Spleen (tissue), 13 donors: ENCODE data around the gene ZDHHC20. TPM values are rescaled to one million over a fixed set of nuclear protein-coding genes. Genes with fewer than 3 reads are reported as not detected.

Experiments used
- DNase-seq: peaks from one replicate; pipeline ENCODE4 v3.0.0-alpha.2; 2020
- H3K27ac ChIP-seq, 8 donors: fragments of 200-600 bp; sonication (generic) in 7 of 8; 1 replicate in 4 of 8; 2 replicates in 4 of 8; pipeline versions ENCODE4 v1.5.0 to v1.8.0; 2016 to 2021; ENCODE audit warnings: inconsistent platforms in 4 of 8, mild to moderate bottlenecking in 4 of 8, moderate library complexity in 1 of 8
- H3K27me3 ChIP-seq, 7 donors: fragments of 200-600 bp; sonication (generic) in 6 of 7; replicated peaks in 1 of 7; 1 replicate in 4 of 7; 2 replicates in 3 of 7; pipeline versions ENCODE4 v1.5.0 to v1.8.0; 2016 to 2021; ENCODE audit warnings: inconsistent platforms in 3 of 7, mild to moderate bottlenecking in 1 of 7
- H3K36me3 ChIP-seq, 6 donors: fragments of 200-600 bp; sonication (generic) in 5 of 6; 1 replicate in 4 of 6; 2 replicates in 2 of 6; pipeline versions ENCODE4 v1.5.0 to v1.8.0; 2016 to 2021; ENCODE audit warnings: inconsistent platforms in 2 of 6
- H3K4me1 ChIP-seq, 6 donors: fragments of 200-600 bp; sonication (generic) in 5 of 6; 1 replicate in 3 of 6; 2 replicates in 3 of 6; pipeline versions ENCODE4 v1.5.0 to v1.8.0; 2016 to 2021; ENCODE audit warnings: inconsistent platforms in 3 of 6
- H3K4me3 ChIP-seq, 8 donors: fragments of 200-600 bp; sonication (generic) in 7 of 8; 1 replicate in 4 of 8; 2 replicates in 4 of 8; pipeline versions ENCODE4 v1.5.0 to v1.8.0; 2016 to 2021; ENCODE audit warnings: inconsistent platforms in 4 of 8, mild to moderate bottlenecking in 4 of 8, moderate library complexity in 2 of 8
- H3K9me3 ChIP-seq, 8 donors: fragments of 200-600 bp; sonication (generic) in 7 of 8; 1 replicate in 4 of 8; 2 replicates in 4 of 8; pipeline versions ENCODE4 v1.5.0 to v1.8.0; 2016 to 2021; ENCODE audit warnings: inconsistent platforms in 4 of 8
- CTCF ChIP-seq, 11 experiments: fragments of 200-600 bp in 7 of 11; fragments of 450-650 bp in 4 of 11; sonication (generic) in 4 of 11; IDR thresholded peaks in 8 of 11; conservative IDR thresholded peaks in 3 of 11; 1 replicate in 7 of 11; 2 replicates in 4 of 11; pipeline versions ENCODE4 v1.4.0 to v1.8.0; 2016 to 2021; ENCODE audit warnings: antibody characterized with exemption in 11 of 11, inconsistent platforms in 4 of 11, mild to moderate bottlenecking in 1 of 11
- POLR2A ChIP-seq, 3 donors: fragments of 450-650 bp; IDR thresholded peaks; one replicate each; pipeline ENCODE4 v1.5.1; 2017; ENCODE audit warnings: antibody characterized with exemption in 3 of 3, mild to moderate bottlenecking in 1 of 3
- POLR2AphosphoS5 ChIP-seq, 3 donors: sonication (generic); formaldehyde crosslinking; IDR thresholded peaks; one replicate each; pipeline ENCODE4 v1.5.1; 2017; ENCODE audit warnings: antibody characterized with exemption in 3 of 3
- WGBS, 5 donors: extraction: QIAGEN DNeasy Blood & Tissue Kit in 3 of 5; methylation state at CpG; one replicate each; pipeline versions ENCODE4 v1.1.5 to v1.1.7; 2013 to 2018; 5-methylcytosine and 5-hydroxymethylcytosine counted together
- intact Hi-C: fragments of 100-400 bp; cut with DNase I; formaldehyde crosslinking; loops from one replicate; pipeline ENCODE4 v1.15.0; 2023; ENCODE audit warnings: low total_unique reads
- long read RNA-seq, 2 donors: transcript quantifications; one replicate each; lab custom pipeline, GENCODE V29; 2026
- polyA plus RNA-seq, 3 donors: library from polyadenylated mRNA; stranded (reverse); fragments of 200-250 nt; gene quantifications; one replicate each; pipeline ENCODE4 v1.2.1, GENCODE V29; 2013
- total RNA-seq, 7 donors: library from RNA; depleted of rRNA in 3 of 7; stranded (reverse); fragments of >200 nt in 3 of 7; fragmentation: NEBNext Ultra II Directional in 4 of 7; extraction: Animal tissue kit (Norgen Biotek cat#: 25700) in 4 of 7; gene quantifications; one replicate each; pipeline versions ENCODE4 v1.1.0 to v1.2.1, GENCODE V29; 2016 to 2021
- donor health status: healthy with polysubstance abuse.
- donor health status: DM: no; HTN: no; CAD: no; lungs with moderate emphysema.
- donor health status: DM: no; HTN: no; CAD: no.
- donor health status: Bipolar disorder and iron deficiency.
- donor health status: healthy.
- donor health status: DM: no; HTN: no; CAD: no.
- donor health status: DM: yes; HTN: yes; CAD: no.

The ZDHHC20 gene
- total RNA-seq (100 to 1,000 TPM in 2 of 7 donors, 10 to 100 TPM in 5; 62.8 to 110 (median 84.8) TPM), polyA plus RNA-seq (10 to 100 TPM; 15.6 to 19.2 (median 18.8) TPM)
- long read RNA-seq, donor 1, full-length matches to known transcripts, result 2 of 2 reads
- long read RNA-seq, donor 1, partial matches to known transcripts, result 0 of 2 reads
- long read RNA-seq, donor 1, other reads (novel, unspliced or antisense), result 0 of 2 reads
- long read RNA-seq, donor 2, partial matches to known transcripts, result 0 of 1 reads
- long read RNA-seq, donor 2, other reads (novel, unspliced or antisense), result 0 of 1 reads

- intact Hi-C loops, result no loop called here
- H3K36me3 ChIP-seq, result no peaks in the 10 kb centered on the region
- no peaks in the 10 kb centered on the region for H3K27me3 ChIP-seq
- H3K4me3 ChIP-seq, result peak within 1 kb of the TSS; percentile 66 to 99 (median 95)
- H3K9me3 ChIP-seq, result no peaks in the 10 kb centered on the region
- peak within 1 kb of the TSS; percentile 94 to 99 (median 97) for H3K27ac ChIP-seq
- TF ChIP-seq CTCF (IDR thresholded peaks at IDR 0.05 in 8 of 11, conservative IDR thresholded peaks at IDR 0.05 in 3 of 11) (no peak), POLR2AphosphoS5 (IDR thresholded peaks at IDR 0.05) (peak; percentile 85 to 92 (median 89)), POLR2A (IDR thresholded peaks at IDR 0.05) (peak in 1 of 3 donors; percentile 49)
- DNase-seq, result peak; percentile 98
- peaks cover 9 to 50% (median 30%) of the 10 kb centered on the region in 6 donors for H3K4me1 ChIP-seq
- 0 to 1% (median 0%) methylated on average over 18 to 106 of the region's 107 CpGs for WGBS, 5 donors
These were observed at the start of gene ZDHHC20 for GRCh38 chr13:21458813-21459701. ZDHHC20 (minus strand) TSS chr13:21459303; CDS start chr13:21459171, 132 bp downstream.

GRCh38 chr13:21504379-21504778 is 45.3 kb upstream of the ZDHHC20 start:
- intact Hi-C loops, result no loop called here
- Histone ChIP-seq H3K9me3 (no peaks in the 10 kb centered on the region), H3K27me3 (no peaks in the 10 kb centered on the region), H3K27ac (no peak overlapping the region), H3K36me3 (peaks cover 0 to 92% (median 26%) of the 10 kb centered on the region in 6 donors), H3K4me3 (no peak overlapping the region), H3K4me1 (no peaks in the 10 kb centered on the region)
- 94 to 100% (median 99%) methylated on average over 3 of the region's 3 CpGs for whole genome bisulfite sequencing, 5 donors
- TF ChIP-seq POLR2A (IDR thresholded peaks at IDR 0.05) (no peak), CTCF (IDR thresholded peaks at IDR 0.05 in 8 of 11, conservative IDR thresholded peaks at IDR 0.05 in 3 of 11) (no peak), POLR2AphosphoS5 (IDR thresholded peaks at IDR 0.05) (no peak)
- DNase-seq, result no peak

- no peaks in the 10 kb centered on the region for H3K27me3 ChIP-seq
- DNase-seq, result no peak
- TF ChIP-seq POLR2AphosphoS5 (IDR thresholded peaks at IDR 0.05) (no peak), POLR2A (IDR thresholded peaks at IDR 0.05) (no peak), CTCF (IDR thresholded peaks at IDR 0.05 in 8 of 11, conservative IDR thresholded peaks at IDR 0.05 in 3 of 11) (no peak)
- no peak overlapping the region for H3K27ac ChIP-seq
- no peak overlapping the region for H3K4me3 ChIP-seq
- no peaks in the 10 kb centered on the region for H3K9me3 ChIP-seq
- H3K4me1 ChIP-seq, result no peaks in the 10 kb centered on the region
- 87 to 98% (median 93%) methylated on average over 3 of the region's 3 CpGs for WGBS, 5 donors
- peaks cover 0 to 91% (median 28%) of the 10 kb centered on the region in 6 donors for H3K36me3 ChIP-seq
- intact Hi-C loops, result no loop called here
These were observed 42.6 kb upstream of the ZDHHC20 start for GRCh38 chr13:21501686-21502085.

GRCh38 chr13:21486322-21486721 is 27.2 kb upstream of the ZDHHC20 start:
- H3K4me3 ChIP-seq, result no peak overlapping the region
- no peaks in the 10 kb centered on the region for H3K27me3 ChIP-seq
- 96 to 100% (median 99%) methylated on average over 4 of the region's 4 CpGs for WGBS, 5 donors
- peaks cover 0 to 26% (median 12%) of the 10 kb centered on the region in 6 donors for H3K36me3 ChIP-seq
- H3K27ac ChIP-seq, result no peak overlapping the region
- peaks cover 0 to 51% (median 35%) of the 10 kb centered on the region in 8 donors for H3K9me3 ChIP-seq
- DNase-seq, result no peak
- no peak for TF ChIP-seq POLR2AphosphoS5 (IDR thresholded peaks at IDR 0.05)
- no peak for TF ChIP-seq CTCF (IDR thresholded peaks at IDR 0.05 in 8 of 11, conservative IDR thresholded peaks at IDR 0.05 in 3 of 11)
- TF ChIP-seq POLR2A (IDR thresholded peaks at IDR 0.05), result no peak
- no peaks in the 10 kb centered on the region for H3K4me1 ChIP-seq
- intact Hi-C loops, result no loop called here
